ENCODE data around the gene NES.

NES gene

GRCh38 chr1:156618853-156619581 lies 58.2 kb downstream of the NES start, which contains the start of gene HAPLN2:
TSS of gene HAPLN2 (plus strand) at chr1:156619415. CDS start at chr1:156623491, 4,076 bp downstream.
- peaks cover 7% of the 10 kb centered on the region for H3K27me3 ChIP-seq (ENCODE audit: insufficient read depth, low read length, poor library complexity)
- H3K9me3 ChIP-seq (ENCODE audit: insufficient read depth, low read length, severe bottlenecking), result no peaks in the 10 kb centered on the region
- no peak within 1 kb of the TSS for H3K4me2 ChIP-seq (ENCODE audit: insufficient read depth, low read length)
- no peaks in the 10 kb centered on the region for H3K4me1 ChIP-seq (ENCODE audit: insufficient read depth, low read length)
- no peak within 1 kb of the TSS for H3K27ac ChIP-seq (ENCODE audit: low read length)
- peak; percentile 36 for DNase-seq
- ATAC-seq (ENCODE audit: insufficient read depth, low read depth), result peak; percentile 67
- H2AFZ ChIP-seq (ENCODE audit: low read depth, low read length), result no peak within 1 kb of the TSS
- peak; percentile 67 for TF ChIP-seq CTCF (IDR thresholded peaks at IDR 0.05; ENCODE audit: borderline replicate concordance, extremely low read depth, low read length, poor library complexity, severe bottlenecking)
- TF ChIP-seq EZH2 (IDR thresholded peaks at IDR 0.05; ENCODE audit: borderline replicate concordance, low read depth, low read length, severe bottlenecking), result no peak
- H4K20me1 ChIP-seq (ENCODE audit: insufficient read depth, low read length), result no peaks in the 10 kb centered on the region
- H3K4me3 ChIP-seq (ENCODE audit: low read depth in 1 of 2, low read length in 2 of 2), result no peak within 1 kb of the TSS
- no peak within 1 kb of the TSS for H3K9ac ChIP-seq (ENCODE audit: low read depth, low read length)
- no peaks in the 10 kb centered on the region for H3K36me3 ChIP-seq (ENCODE audit: insufficient read depth, low read length)
- H3K79me2 ChIP-seq (ENCODE audit: insufficient read depth, low read length), result no peaks in the 10 kb centered on the region

Measured in DND-41 (cell line).